ENCODE data around the gene RAB7B.

RAB7B gene

DNA sequence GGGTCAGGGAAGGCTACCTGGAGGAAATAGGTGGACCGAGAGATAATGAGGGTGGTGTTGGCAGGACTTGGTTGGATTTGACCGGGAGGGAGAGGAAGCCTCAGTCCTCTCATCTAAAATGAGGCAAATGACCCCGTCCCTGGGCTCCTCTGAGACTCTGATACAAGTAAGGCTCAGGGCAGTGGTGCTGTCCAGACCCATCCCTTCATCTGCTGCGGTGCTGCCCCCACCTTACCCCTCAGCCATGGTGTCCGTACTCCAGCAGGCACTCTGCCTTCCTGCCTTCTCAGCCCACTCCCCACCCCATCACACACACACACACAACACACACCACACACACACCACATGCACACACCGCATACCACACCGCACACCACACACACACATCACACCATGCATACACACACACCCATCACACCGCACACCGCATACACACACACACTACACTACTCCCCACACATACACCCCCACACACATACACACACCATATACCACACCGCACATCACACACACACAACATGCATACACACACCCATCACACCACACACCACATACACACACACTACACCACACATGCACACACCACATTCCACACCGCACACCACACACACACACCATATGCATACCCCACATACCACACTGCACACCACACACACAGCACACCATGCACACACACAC, 30.6 kb downstream of the RAB7B start:
- DNase-seq = no peak

DNA sequence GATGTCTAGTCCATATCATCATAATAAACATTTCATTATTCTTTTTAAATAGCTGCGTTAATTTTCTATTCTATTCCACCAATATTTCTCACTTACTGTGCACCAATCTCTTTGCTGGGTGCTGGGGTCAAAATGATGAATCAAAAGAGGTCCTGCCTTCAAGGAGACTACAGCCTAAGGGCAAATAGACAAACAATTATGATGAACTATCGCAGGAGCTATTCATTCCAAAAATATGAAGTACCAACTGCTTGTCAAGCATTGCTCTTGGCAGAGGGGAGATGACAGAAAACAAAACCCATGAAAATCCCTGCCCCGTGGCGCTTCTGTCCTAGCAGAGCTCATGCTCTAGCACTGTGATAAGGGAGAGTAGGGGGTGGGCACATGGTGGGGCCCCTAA, 31.1 kb downstream of the RAB7B start:
- no peak for DNase-seq

DNA sequence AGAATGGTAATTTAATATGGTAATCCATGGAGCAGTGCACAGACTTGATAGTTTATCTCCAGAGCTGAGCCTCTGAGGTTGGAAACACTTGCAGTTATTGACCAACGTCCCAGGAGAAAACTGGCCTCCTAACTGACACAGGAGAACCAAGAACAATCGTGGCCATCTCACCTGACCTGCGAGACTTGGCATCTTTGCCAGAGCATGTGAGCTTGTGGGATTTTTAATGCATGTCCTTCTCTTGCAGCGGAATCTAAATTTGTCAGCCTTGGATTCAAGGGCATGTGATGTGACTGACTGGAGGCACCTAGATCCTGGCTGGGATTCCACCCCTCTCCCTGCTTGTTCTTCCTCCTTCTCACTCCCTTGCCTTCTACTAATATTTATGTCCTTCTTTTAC, 32.1 kb downstream of the RAB7B start:
- no peak for DNase-seq

DNA sequence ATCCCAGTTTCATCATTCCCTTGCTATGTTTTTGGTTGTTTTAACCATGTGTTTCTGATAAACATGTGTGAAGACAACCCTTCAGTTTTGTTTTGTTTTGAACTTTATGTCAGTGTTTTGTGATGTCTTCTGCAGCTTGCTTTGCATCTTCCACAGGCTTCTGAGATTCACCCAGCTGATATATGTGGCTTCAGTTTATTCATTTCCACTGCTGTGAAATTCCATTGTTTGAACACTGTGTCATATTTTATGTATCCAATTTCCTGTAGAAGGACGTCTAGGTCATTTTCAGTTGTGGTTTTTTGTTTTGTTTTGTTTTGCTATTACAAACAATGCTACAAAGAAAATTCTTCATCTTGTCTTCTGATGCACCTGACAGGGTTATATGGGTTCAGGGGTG, 32.7 kb downstream of the RAB7B start:
- no peak for DNase-seq

DNA sequence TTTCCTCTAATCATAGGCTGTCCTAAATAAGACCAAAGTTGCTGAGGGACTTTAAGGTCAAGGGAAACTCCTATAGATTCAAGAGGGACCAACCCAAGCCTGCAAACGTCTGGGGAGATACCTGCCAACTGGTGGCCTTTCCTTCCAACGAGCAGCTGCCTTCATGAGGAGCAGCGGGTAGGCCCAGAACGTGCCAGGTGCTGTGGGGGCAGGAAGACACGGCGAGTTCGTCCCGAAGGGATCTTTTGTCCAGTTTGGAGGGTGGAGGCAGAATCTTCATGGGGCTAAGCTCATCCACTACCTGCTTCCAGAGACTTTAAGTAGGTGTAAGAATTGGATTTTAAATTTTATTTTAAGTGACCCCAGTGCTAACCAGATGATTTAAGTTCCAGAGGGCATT, 34.0 kb downstream of the RAB7B start:
- DNase-seq = no peak

DNA sequence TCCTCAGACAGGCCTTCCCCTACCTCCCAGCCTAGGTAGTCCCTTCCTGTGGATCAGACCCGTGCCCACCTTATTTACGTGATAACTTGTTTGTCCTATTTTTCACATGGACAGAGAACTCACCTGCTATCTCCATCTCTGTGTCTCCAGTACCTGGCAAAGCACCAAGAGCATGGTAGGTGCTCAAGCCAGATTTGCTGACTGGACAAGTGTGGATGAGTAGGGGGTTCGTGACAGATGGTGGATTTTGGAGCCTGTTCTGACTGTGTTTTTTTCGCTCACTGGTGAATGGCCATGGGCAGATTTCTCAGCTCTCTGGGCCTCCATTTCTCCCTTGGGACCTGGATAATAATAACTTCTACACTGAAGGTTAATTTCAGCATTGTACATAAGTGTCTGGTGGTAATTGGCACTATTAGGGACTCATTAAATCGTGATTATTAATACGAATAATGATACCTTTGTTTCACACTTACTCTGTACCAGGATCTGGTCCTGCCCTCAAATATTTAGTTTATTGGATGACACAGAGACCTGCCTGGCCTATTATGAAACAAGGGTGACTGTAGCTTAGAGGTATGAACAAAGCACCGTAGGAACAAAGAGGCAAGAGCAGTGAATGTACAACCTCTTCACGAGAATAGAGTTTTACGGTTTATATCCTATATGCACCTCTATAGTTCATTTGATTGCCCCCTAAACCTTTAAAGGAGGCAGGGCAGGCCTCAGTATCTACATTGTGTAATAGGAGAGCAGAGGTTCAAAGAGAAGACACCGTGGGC, 35.5 kb downstream of the RAB7B start:
- DNase-seq = no peak

DNA sequence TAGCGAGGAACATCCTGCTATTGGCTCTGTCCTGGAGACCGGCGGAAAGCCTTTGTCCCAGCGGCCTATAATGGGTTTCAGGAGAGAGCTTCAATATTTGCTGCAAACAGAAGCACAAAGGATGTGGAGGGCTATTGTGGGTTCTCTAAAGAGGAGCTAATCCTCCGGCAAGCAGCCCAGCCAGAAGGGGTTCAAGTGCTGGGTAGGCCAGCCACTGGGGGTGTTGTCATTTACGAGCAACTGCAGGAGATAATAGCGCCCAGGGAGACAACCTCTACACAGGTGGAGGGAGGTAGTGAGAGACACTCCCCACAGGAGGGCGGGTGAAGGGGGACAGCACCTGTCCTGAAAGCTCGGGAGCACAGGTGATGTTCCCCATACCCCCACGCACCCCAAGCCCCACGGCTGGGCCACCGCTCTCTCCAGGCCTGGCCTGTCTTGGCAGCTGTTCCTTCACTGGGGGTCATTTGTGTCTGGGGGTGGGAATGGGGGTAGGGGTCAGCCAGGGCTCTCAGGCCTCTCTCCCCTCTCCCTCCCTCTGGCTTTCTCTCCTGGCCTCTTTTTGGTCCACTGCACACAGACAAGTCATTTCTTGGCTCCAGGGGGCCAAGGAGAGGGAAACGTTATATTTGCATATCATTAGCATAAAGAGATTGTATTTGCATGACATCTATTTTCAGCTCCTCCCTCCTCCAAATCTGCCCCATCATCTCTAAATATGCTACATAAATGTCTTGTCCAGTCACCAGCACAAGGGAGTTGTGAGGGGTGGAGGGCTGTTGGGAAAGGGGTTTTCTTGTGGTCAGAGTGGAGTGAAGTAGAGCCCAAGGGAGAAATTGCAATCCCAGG, 37.9 kb downstream of the RAB7B start:
- no peak for DNase-seq

DNA sequence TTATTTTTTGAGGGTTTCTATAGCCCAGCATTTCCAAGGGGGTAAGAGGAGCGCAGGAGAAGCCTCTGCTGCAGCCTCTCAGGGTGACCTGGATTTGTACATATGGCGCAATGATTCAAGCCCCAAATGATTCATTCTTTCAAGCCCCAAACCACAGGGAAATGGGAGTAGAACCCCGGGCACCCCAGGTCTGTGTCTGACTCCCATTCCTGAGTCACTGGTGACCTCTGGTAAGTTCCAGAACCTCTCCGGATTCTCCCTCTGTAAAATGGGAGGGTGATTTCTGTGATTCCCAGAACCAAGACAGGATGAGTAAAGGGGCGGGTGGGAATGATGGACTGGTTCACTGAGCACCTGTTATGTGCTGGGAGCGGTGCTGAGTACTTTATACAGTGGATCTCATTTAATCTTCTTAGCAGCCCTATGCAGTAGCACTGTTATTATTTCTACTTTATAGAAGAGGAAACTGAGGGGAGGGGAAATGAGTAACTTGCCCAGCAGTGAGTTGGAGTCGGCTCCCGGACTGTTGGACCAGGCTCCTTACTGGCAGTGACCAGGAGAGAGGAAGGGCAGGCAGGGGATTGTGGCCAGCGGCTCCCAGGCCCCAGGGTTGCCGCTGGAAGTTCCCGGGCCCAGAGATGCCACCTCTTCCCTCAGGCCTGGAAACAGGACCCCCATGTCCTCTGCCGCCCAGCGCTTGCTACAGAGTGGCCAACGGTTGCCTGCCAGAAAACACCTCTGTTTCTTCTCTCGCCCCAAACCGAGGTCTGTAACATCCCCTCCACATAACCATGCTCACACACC, 39.6 kb downstream of the RAB7B start:
- no peak for DNase-seq

DNA sequence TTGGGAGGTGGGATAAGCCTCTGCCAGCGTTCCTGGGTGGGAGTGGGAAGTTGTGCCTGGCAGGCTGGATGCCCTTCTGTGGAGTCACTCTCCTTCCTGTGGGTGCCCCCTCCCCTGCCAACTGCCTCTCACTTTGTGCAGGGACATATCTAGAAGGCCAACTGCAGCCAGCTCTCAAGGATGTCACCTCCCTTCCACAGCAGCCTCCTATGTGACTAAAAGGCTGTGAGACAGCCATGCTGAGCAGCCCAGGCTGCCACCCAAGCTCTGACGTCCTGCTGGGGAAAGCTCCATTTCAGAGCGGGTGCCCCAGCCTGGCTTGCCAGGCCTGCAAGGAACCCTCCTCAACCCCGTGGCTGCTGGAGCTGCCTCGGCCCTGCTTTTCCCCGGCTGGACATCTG, 40.4 kb downstream of the RAB7B start:
- no peak for DNase-seq

DNA sequence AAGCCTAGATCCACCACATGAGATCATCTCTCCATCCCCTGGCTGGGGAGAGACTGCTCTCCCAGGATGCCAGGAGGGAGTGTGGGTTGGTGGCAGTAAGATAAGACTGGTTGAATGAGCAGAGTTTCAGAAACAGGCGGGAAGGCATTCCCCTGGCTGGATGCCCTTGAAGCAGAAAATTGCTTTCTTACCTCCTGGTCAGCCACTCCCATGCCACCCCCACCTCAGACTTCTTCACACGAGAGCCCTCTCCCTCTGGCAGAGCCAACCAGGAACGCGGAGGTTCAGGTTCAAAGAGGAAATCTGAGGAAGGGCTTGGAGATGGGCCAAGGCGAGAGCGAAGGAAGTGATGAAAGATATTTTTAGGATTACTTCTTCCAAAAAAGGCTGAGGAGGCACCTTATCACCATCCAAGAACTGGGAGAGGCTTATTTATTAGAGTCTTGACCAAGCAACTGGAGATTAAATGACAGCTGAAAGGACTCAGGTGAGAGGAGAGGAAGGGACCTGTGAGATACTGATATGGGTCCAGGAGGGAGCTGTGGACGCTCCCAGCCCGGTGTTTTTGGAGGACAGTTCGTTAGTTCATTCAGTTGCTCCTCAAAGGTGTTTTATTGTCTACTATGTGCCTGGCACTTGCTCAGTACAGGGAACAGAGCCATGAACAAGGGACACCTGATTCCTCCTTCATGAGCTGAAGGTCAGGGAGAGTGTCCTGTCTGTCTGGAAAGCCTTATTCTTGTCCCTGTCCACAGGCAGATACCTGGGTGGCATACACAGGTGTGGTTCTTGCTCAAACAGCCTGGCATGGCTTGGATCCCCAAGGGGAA, 41.0 kb downstream of the RAB7B start:
- no peak for DNase-seq

DNA sequence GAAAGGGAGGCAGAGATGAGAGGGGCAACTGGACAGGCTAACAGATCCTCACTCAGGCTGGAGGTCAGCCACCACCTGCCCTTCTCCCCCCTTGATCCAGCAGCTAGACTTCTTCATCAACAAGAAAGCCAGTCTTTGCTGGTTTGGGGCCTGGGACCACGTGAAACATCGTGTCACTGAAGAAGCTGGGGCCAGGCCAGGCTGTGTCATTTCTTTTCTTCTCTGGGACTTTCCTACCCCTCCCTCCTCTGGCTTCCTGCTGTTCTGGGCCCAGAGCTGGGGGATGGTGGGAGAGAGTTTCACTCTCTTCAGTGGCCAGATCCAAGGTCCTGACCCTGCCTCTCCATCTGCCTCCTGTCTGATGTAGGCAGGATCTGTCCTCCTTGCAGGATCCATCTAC, 41.8 kb downstream of the RAB7B start:
- no peak for DNase-seq

DNA sequence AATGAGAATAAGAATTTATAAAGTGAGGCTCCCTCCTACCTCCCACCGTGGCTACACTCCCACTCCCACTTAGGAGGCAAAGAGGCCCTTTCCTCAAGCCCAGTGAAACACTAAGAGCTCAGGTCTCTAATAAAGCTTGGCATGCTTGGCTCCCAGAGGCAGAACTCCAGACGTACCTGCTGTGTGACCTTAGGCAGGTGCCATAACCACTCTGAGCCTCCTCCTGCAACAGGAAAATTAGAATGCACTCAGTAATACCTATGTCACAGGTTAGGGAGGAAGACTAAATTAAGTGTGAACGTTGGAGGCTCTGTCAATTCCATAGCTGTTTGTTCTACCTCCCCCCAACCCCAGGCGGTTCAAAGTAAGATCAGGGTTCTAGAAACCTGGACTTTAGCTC, 43.4 kb downstream of the RAB7B start:
- DNase-seq = no peak

DNA sequence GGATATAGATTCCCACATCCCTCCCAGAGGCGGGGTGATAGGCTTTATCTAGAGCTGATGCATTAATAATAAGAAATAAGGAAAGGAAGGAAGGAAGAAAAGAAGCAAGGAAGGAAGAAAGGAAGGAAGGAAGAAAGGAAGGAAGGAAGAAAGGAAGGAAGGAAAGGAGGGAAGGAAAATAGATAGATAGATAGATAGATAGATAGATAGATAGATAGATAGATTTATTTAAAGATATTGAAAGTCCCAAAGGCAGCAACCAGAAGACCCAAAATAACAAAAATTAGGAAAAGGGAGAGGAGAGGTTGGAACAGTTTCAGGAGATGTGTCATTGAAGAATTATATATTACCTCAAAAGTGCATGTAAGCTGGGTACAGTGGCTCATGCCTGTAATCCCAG, 47.7 kb downstream of the RAB7B start:
- no peak for DNase-seq

DNA sequence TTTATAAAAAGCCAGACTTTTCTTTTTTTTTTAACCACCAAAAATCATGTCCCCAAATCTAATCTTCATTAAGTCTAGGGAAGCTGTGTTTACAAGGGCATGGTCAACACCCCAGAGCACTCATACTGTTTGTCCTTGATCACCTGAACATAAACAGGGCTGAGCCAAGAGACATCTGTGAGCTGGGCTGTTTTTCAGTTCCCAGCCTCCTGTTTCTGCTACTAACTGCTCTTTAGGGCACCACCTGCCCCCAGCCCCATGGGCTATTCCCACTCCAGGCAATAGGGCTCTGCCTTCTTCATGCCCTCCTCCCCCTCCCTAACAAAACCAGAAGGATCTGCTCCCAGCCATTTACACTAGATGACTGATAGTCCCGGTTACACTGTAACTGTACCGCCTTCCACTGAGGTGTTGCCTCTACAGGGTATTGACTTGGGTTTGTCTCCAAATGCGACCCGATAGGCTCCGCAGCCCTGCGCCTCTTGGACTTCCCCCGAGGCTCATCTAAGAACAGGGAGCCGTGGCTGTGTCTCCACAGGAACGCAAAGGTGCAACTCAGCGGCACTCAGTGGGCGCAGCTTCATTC, 48.3 kb downstream of the RAB7B start:
- DNase-seq = no peak

DNA sequence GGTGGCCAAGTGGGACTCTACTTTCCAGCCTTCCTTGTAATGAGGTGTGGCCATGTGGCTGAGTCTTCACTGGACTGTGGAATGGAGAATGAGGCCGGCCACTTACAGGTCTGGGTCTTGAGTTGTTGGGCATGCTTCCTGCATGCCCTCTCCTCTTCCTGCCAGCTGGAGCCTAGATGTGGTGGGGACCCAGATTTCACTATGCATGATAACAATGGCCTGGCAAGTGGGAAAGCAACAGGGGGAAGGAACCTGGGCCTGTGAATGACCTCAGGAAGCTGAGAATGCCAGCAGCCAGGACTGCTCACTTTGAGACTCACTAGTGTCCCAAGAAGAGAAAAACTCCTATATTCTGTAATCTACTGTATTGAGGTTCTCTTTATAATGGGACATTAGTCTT, 51.4 kb downstream of the RAB7B start:
- no peak for DNase-seq

DNA sequence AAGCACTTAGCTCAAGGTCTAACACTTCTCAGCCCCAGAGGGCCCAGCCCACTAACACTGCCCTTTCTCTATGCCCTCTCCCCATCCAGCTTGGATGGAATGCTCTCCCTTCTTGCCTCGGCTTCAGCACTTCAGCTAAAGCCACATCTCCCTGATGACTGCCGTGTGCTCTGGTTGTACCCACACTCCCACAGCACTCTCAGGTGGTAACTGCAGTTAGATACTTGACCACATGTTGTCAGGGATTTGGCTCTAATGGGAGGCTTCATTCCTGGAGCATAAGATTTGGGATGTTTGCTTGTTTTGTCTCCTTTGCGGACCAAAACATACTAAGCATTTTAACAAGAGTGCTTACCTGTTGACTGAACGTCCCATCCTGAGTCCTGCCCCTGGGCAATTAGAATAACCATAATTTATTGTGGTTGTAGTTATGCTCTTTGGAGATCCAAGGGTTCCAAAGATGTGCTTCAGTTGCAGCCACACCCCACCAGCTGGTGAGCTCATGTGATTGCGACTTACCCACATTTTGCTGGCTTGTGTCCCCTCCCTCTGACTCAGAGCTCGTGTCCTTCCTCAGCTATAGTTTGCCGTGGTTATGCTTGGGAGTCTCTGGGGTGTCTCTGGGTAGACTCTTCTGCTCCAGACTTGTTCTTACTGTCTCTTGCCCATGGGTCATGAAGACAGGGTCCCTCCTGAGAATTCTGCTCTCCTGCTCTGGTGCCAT, 52.2 kb downstream of the RAB7B start:
- no peak for DNase-seq

DNA sequence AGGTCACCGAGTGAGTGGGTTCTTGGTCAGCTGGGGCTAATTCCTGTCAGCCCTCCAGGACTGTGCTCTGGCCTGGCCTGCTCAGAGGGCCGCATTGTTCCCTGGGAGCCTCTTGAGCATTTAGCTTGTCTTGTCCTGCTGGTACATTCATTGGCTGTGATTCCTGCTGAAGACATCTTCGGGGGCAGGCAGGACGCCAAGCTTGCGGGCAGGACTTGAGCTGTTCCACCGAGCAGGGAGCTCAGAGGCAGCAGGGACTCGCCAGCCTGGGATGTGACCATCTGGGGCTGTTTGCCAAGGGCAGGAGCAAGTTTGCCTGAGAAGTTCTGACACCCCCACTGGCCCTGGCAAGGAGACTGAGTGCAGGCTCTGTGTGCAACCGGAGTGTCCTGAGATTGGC, 52.9 kb downstream of the RAB7B start:
- DNase-seq = no peak

DNA sequence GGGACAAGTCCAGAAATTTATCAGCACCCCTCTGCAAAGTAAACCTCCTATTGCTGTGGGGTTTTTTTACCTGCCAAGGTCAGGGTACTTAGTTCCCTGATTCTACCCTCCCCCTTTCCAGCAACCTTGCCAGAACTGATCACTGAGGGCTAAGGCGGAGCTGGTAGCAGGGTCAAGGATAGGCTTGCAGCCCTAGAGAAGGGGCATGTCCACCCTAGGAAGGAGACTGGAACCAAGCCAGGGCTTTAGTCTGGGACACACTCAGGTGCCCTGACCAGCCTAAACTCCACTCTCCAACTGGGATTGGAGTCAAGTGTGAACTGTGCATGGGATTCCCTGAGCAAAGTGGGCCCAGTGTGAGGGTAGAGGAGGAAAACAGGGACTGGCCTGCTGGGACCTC, 53.4 kb downstream of the RAB7B start:
- DNase-seq = no peak

DNA sequence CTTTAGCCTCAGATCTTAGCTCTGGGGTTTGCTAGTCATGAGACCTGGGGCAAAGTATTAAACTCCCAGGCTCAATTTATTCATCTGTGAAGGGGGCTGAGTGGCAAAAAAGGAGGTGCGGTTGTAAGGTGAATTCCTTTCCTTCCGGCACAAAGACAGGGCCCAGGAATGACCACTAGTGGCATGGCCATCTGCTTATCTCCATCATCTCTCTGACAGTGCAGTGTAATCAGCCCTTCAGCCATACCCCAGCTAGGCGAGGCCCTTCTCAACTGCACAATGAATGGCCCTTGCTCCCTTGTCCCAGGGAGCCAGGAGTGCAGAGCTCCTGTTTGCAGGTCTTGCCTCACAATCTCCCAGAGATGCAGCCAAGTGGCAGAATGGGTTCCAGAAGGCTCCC, 54.3 kb downstream of the RAB7B start:
- no peak for DNase-seq

DNA sequence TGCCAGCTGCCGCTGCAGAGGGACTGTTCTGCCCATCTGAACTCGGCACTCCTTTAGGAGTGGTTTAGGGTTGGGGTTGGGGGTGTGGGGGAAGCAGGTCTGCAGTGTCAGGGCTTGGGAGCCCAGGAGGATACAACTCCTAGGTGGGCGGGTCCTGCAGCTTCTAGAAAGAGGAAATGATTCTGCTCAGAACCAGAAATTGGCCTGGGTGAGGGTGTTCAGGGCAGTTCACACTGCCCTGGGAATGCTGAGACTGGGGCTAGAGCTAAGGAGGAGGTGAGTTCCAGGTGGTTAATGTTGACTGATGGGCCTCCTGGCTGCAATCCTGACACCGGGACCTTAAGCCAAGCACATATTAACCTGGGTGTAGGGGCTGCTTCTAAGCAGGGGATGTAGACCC, 55.2 kb downstream of the RAB7B start:
- DNase-seq = no peak

DNA sequence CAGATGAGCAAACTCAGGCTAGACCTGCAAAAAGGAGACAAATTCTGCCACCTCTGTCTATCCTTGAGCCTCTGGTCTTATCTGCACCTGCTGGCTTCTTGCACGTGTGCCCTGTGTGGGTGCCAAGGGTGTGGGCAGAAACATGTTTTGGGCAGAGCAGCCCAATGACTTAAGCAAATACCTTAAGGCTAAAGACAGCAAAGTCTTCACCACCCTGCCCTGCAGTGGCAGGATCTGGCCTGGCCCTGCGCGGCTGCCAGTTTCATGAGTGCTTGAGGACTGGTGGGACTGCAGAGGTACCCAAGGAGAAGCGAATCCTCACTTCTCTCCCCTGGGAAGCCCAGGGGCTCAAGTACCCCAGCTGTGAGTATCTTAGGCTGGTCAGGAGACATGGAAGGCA, 56.2 kb downstream of the RAB7B start:
- DNase-seq = no peak

All from islet precursor cell (in vitro differentiated cells).